Colonic mucosa (tissue), 4 donors: ENCODE measurements around the gene SYT17. TPM values are rescaled to one million over a fixed set of nuclear protein-coding genes. Genes with fewer than 3 reads are reported as not detected.

ENCODE experiments used
- DNase-seq: peaks from one replicate; pipeline ENCODE4 v3.0.0-alpha.2; 2020
- H3K27ac ChIP-seq: fragments of 200-600 bp; one replicate; pipeline ENCODE4 v1.8.0; 2021
- H3K27me3 ChIP-seq: fragments of 200-600 bp; one replicate; pipeline ENCODE4 v1.8.0; 2021
- H3K36me3 ChIP-seq: fragments of 200-600 bp; one replicate; pipeline ENCODE4 v1.8.0; 2021
- H3K4me1 ChIP-seq: fragments of 200-600 bp; one replicate; pipeline ENCODE4 v1.8.0; 2021; ENCODE audit warnings: mild to moderate bottlenecking
- H3K4me3 ChIP-seq: fragments of 200-600 bp; one replicate; pipeline ENCODE4 v1.8.0; 2021
- H3K9ac ChIP-seq, 2 donors: one replicate each; pipeline ENCODE4 v1.7.0; 2013; ENCODE audit warnings: control low read depth in 2 of 2, low read depth in 2 of 2, low read length in 2 of 2
- H3K9me3 ChIP-seq: fragments of 200-600 bp; one replicate; pipeline ENCODE4 v1.8.0; 2021
- intact Hi-C: fragments of 100-400 bp; cut with DNase I; formaldehyde crosslinking; loops from one replicate; pipeline ENCODE4 v1.14.1; 2022
- total RNA-seq, 2 donors: library from RNA; stranded (reverse); fragmentation: NEBNext Ultra II Directional in 1 of 2; extraction: Animal tissue kit (Norgen Biotek cat#: 25700) in 1 of 2; gene quantifications; one replicate each; pipeline ENCODE4 v1.2.1, GENCODE V29; 2021
- TF ChIP-seq, protein P1 (sequence below): fragments of 200-600 bp; IDR thresholded peaks from one replicate; pipeline ENCODE4 v1.8.0; 2022; ENCODE audit warnings: antibody characterized with exemption, mild to moderate bottlenecking
- donor health status: healthy.
- donor health status: DM: no; HTN: no; CAD: no.
- donor health status: DM: no; HTN: no; CAD: no.

The SYT17 gene
- total RNA-seq, 2 donors from 2014 or later = 5.1 to 5.5 TPM

DNA sequence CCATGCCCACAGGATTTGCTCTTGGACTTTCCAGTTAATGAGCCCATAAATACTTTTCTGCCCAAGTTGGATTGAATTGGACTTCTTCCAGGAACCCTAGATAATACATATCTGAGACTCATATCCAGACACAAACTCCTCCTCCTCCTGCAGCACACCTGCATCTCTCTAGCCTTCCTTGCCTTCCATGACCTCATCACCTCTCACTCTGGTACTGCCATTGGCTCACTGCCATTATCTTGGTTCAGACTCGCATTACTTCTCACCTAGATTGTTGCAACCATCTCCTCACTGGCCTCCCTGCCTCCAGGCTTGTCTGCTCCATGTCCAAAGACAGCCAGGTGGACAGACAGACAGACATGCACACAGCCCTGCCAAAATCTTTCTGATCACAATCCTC, 4.8 kb upstream of the SYT17 start:
- TF ChIP-seq, protein P1, sequence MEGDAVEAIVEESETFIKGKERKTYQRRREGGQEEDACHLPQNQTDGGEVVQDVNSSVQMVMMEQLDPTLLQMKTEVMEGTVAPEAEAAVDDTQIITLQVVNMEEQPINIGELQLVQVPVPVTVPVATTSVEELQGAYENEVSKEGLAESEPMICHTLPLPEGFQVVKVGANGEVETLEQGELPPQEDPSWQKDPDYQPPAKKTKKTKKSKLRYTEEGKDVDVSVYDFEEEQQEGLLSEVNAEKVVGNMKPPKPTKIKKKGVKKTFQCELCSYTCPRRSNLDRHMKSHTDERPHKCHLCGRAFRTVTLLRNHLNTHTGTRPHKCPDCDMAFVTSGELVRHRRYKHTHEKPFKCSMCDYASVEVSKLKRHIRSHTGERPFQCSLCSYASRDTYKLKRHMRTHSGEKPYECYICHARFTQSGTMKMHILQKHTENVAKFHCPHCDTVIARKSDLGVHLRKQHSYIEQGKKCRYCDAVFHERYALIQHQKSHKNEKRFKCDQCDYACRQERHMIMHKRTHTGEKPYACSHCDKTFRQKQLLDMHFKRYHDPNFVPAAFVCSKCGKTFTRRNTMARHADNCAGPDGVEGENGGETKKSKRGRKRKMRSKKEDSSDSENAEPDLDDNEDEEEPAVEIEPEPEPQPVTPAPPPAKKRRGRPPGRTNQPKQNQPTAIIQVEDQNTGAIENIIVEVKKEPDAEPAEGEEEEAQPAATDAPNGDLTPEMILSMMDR = no peak
- Histone ChIP-seq H3K36me3 (no peaks in the 10 kb centered on the region), H3K4me3 (no peak overlapping the region), H3K9me3 (no peaks in the 10 kb centered on the region), H3K4me1 (no peaks in the 10 kb centered on the region), H3K9ac (no peak overlapping the region), H3K27ac (no peak overlapping the region), H3K27me3 (no peaks in the 10 kb centered on the region)
- no peak for DNase-seq
- intact Hi-C loops = no loop called here

DNA sequence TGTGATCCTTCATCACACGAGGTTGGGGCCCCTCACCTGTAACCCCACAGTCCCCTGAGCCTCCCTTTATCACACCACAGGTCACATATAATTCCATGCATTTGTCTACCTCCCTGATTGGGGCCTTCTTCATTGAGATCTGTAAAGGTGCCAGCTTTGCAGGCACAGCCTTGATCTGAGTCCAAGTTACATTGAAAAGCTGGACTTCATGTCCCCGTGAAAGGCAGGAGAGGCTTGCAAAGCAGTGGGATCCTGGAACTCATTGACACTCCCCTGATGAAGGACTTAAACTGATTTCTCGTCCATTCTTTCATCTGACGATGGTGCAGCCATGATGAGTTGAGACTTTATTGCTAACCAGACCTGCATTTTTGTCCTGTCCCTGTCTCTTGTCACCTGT, 3.8 kb upstream of the SYT17 start:
- DNase-seq = no peak
- intact Hi-C loops = no loop called here
- Histone ChIP-seq H3K27ac (no peak overlapping the region), H3K9ac (no peak overlapping the region), H3K4me1 (no peaks in the 10 kb centered on the region), H3K4me3 (no peak overlapping the region), H3K36me3 (no peaks in the 10 kb centered on the region), H3K27me3 (no peaks in the 10 kb centered on the region), H3K9me3 (no peaks in the 10 kb centered on the region)
- TF ChIP-seq, protein P1 = no peak

DNA sequence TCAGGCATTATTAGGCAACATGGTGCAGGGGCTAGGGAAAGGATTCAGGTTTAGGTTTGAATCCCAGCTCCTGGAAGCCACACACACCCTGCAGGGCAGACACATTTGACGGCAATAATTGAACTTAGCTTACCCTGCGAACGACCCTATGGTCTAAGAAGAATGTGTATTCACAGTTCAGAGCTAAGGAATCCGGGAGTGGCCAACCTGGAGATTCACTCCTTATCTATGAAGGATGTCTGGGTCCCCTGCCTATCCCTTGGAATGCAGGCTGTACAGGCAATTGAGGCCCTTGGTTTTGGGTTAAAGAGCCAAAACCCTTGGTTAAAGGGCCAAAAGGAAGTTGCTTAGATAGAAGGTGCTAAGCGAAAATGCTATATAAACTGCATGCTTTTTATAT, 2.9 kb upstream of the SYT17 start:
- Histone ChIP-seq H3K9ac (no peak overlapping the region), H3K27ac (no peak overlapping the region), H3K4me1 (no peaks in the 10 kb centered on the region), H3K4me3 (no peak overlapping the region), H3K27me3 (no peaks in the 10 kb centered on the region), H3K9me3 (no peaks in the 10 kb centered on the region), H3K36me3 (no peaks in the 10 kb centered on the region)
- TF ChIP-seq, protein P1 = no peak
- DNase-seq = no peak
- intact Hi-C loops = no loop called here

DNA sequence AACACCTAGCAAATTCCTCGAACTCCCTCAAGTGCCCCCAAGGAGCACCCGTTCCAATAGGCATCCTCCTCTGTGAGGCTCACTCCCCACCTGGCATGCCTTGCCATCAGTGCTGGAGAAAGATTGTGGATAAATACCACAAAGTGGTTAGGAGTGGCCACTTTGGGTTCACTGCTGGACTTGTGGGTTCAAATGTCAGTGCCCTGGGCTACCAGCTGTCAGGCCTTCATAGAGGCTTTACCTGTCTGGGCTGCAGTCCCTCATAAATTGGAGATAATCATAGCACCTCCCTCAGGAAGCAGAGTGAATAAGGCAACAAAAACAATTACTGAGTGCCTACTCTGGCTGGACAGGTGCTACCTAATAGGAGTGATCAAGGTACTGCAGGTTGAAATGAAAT, 1.5 kb upstream of the SYT17 start:
- intact Hi-C loops = no loop called here
- H3K4me3 ChIP-seq = no peak overlapping the region
- H3K9me3 ChIP-seq = no peaks in the 10 kb centered on the region
- H3K4me1 ChIP-seq = no peaks in the 10 kb centered on the region
- TF ChIP-seq, protein P1 = no peak
- DNase-seq = no peak
- H3K27me3 ChIP-seq = no peaks in the 10 kb centered on the region
- H3K36me3 ChIP-seq = no peaks in the 10 kb centered on the region
- H3K9ac ChIP-seq = no peak overlapping the region
- H3K27ac ChIP-seq = no peak overlapping the region

DNA sequence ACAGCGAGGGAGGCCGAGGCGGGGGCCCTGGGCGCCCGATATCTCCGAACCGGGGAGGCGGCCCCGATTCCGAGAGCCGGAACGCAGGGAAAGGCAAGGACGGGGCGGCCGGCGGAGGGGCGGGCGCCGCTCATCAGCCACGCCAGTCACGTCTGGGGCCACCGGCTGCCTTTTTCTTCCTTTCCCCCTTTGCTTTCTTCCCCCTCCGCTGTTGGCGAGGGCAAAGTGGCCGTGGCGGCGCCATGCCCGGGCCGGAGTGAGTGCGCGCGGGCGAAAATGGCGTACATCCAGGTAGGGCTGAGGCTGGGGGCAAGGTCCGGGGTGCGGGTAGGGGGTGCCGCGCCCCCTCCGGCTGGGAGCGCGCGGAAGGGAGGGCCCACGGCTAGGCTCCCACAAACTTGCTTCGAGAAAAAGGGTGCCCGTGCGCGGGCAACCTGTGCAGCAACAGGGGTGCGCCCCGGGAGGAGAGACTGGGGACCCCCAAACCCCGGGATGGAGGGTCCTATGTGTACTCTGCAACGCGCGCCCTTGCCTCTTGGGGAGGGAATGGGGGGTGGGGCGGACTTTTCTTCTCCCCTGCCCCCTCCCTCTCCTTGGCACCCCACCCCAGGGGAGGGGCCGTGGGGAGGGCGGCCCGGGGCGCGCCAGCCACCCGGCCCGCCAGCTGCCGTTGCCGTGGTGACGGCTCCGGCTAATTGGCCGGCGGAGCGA, 486 bp downstream of the SYT17 start:
- peak; percentile 60 for DNase-seq
- intact Hi-C loops = no loop called here
- H3K9me3 ChIP-seq = no peaks in the 10 kb centered on the region
- H3K27ac ChIP-seq = no peak overlapping the region
- no peaks in the 10 kb centered on the region for H3K36me3 ChIP-seq
- peak overlapping the region; percentile 62 for H3K4me3 ChIP-seq
- TF ChIP-seq, protein P1 = no peak
- no peaks in the 10 kb centered on the region for H3K4me1 ChIP-seq
- H3K27me3 ChIP-seq = no peaks in the 10 kb centered on the region
- H3K9ac ChIP-seq = peak overlapping the region; percentile 56 to 68
